HG03045 (cell line): ENCODE results near the gene KCNA5.

Experiments
- ATAC-seq: cut with Tn5 transposase; IDR thresholded peaks from one replicate; pipeline ENCODE4 v1.9.1; 2021; ENCODE audit warnings: mild to moderate bottlenecking, moderate library complexity; ENCODE audit not compliant: unreplicated experiment

The KCNA5 gene

GRCh38 chr12:5063149-5063548, 19.5 kb downstream of the KCNA5 start:
- ATAC-seq, result no peak

GRCh38 chr12:5064913-5065490, 21.3 kb downstream of the KCNA5 start:
- no peak for ATAC-seq

GRCh38 chr12:5066251-5066650, 22.6 kb downstream of the KCNA5 start:
- no peak for ATAC-seq

- no peak for ATAC-seq
Observed at GRCh38 chr12:5068126-5068525, 24.4 kb downstream of the KCNA5 start.

GRCh38 chr12:5068619-5069018, 24.9 kb downstream of the KCNA5 start:
- ATAC-seq, result no peak

GRCh38 chr12:5070090-5070489, 26.4 kb downstream of the KCNA5 start:
- no peak for ATAC-seq

GRCh38 chr12:5071496-5071895, 27.8 kb downstream of the KCNA5 start:
- ATAC-seq, result no peak

- ATAC-seq, result no peak
Observed at GRCh38 chr12:5072311-5072710, 28.6 kb downstream of the KCNA5 start.

GRCh38 chr12:5073054-5073453, 29.4 kb downstream of the KCNA5 start:
- no peak for ATAC-seq

- no peak for ATAC-seq
Observed at GRCh38 chr12:5073853-5074252, 30.2 kb downstream of the KCNA5 start.

- ATAC-seq, result no peak
Observed at GRCh38 chr12:5076761-5077160, 33.1 kb downstream of the KCNA5 start.

- no peak for ATAC-seq
Observed at GRCh38 chr12:5078423-5078822, 34.7 kb downstream of the KCNA5 start.

GRCh38 chr12:5081016-5081415, 37.3 kb downstream of the KCNA5 start:
- no peak for ATAC-seq

- no peak for ATAC-seq
Observed at GRCh38 chr12:5083955-5084849, 40.5 kb downstream of the KCNA5 start.

- no peak for ATAC-seq
Observed at GRCh38 chr12:5085896-5086295, 42.2 kb downstream of the KCNA5 start.

GRCh38 chr12:5087831-5088554, 44.3 kb downstream of the KCNA5 start:
- no peak for ATAC-seq

- no peak for ATAC-seq
Observed at GRCh38 chr12:5088586-5089264, 45.0 kb downstream of the KCNA5 start.

- ATAC-seq, result no peak
Observed at GRCh38 chr12:5094551-5094950, 50.9 kb downstream of the KCNA5 start.

- no peak for ATAC-seq
Observed at GRCh38 chr12:5094986-5095385, 51.3 kb downstream of the KCNA5 start.
